Uterus (tissue), 2 donors: Measurements from ENCODE around the gene PDZD4.

ENCODE experiments used
- CTCF ChIP-seq, 4 experiments: fragments of 200-600 bp in 2 of 4; fragments of 450-650 bp in 2 of 4; sonication (generic) in 2 of 4; IDR thresholded peaks; one replicate each; pipeline ENCODE4 v1.5.1; 2016 to 2019; ENCODE audit warnings: antibody characterized with exemption in 4 of 4, mild to moderate bottlenecking in 2 of 4, moderate library complexity in 1 of 4
- POLR2A ChIP-seq, 2 donors: fragments of 450-650 bp; IDR thresholded peaks; one replicate each; pipeline ENCODE4 v1.6.1; 2016; ENCODE audit warnings: antibody characterized with exemption in 2 of 2, mild to moderate bottlenecking in 1 of 2, moderate library complexity in 1 of 2

- no peak for TF ChIP-seq POLR2A (IDR thresholded peaks at IDR 0.05)
- no peak for TF ChIP-seq CTCF (IDR thresholded peaks at IDR 0.05)
These were observed 10.8 kb downstream of the PDZD4 start for GRCh38 chrX:153819384-153820040.
